WTC11 (cell line): ENCODE results near the gene DCXR. TPM values are rescaled to one million over a fixed set of nuclear protein-coding genes. Genes with fewer than 3 reads are reported as not detected.

Experiments
- ARID4B ChIP-seq: sonication (generic); formaldehyde crosslinking; IDR thresholded peaks from 2 replicates; pipeline ENCODE4 v1.8.0; 2023; ENCODE audit warnings: missing genetic modification reagents, mild to moderate bottlenecking, borderline replicate concordance
- ATF1 ChIP-seq: sonication (generic); formaldehyde crosslinking; IDR thresholded peaks from 2 replicates; pipeline ENCODE4 v1.8.1; 2023; ENCODE audit warnings: mild to moderate bottlenecking, moderate library complexity, missing genetic modification reagents
- ATF2 ChIP-seq: sonication (generic); formaldehyde crosslinking; IDR thresholded peaks from 2 replicates; pipeline ENCODE4 v1.8.1; 2022; ENCODE audit warnings: low read depth, missing genetic modification reagents, borderline replicate concordance
- CTCF ChIP-seq: fragments of 200-600 bp; IDR thresholded peaks from 2 replicates; pipeline ENCODE4 v1.8.0; 2022; ENCODE audit warnings: antibody characterized with exemption
- FOXK1 ChIP-seq: sonication (generic); formaldehyde crosslinking; IDR thresholded peaks from 2 replicates; pipeline ENCODE4 v1.8.0; 2022; ENCODE audit warnings: mild to moderate bottlenecking, moderate library complexity, missing genetic modification reagents
- FOXP4 ChIP-seq: sonication (generic); formaldehyde crosslinking; IDR thresholded peaks from 2 replicates; pipeline ENCODE4 v1.8.0; 2022; ENCODE audit warnings: mild to moderate bottlenecking, missing genetic modification reagents
- NFE2L1 ChIP-seq: sonication (generic); formaldehyde crosslinking; IDR thresholded peaks from 2 replicates; pipeline ENCODE4 v1.8.1; 2023; ENCODE audit warnings: missing genetic modification reagents
- NR2C2 ChIP-seq: sonication (generic); formaldehyde crosslinking; IDR thresholded peaks from 2 replicates; pipeline ENCODE4 v1.8.0; 2022; ENCODE audit warnings: mild to moderate bottlenecking, missing genetic modification reagents
- PRRX2 ChIP-seq: fragments of 250-450 bp; sonication (Bioruptor Pico); IDR thresholded peaks from 2 replicates; pipeline ENCODE4 v1.8.0; 2021; ENCODE audit warnings: mild to moderate bottlenecking
- STAT6 ChIP-seq: sonication (generic); formaldehyde crosslinking; conservative IDR thresholded peaks from 2 replicates; pipeline ENCODE4 v1.8.1; 2023; ENCODE audit warnings: mild to moderate bottlenecking, low read depth, missing genetic modification reagents, moderate library complexity
- TCF7 ChIP-seq: sonication (generic); formaldehyde crosslinking; IDR thresholded peaks from 2 replicates; pipeline ENCODE4 v1.8.0; 2022; ENCODE audit warnings: mild to moderate bottlenecking, low read depth, missing genetic modification reagents, moderate library complexity
- ZBTB43 ChIP-seq: sonication (generic); formaldehyde crosslinking; IDR thresholded peaks from 2 replicates; pipeline ENCODE4 v1.8.1; 2023; ENCODE audit warnings: mild to moderate bottlenecking, missing genetic modification reagents
- ZNF219 ChIP-seq: sonication (generic); formaldehyde crosslinking; IDR thresholded peaks from 2 replicates; pipeline ENCODE4 v1.8.0; 2023; ENCODE audit warnings: missing genetic modification reagents, mild to moderate bottlenecking, borderline replicate concordance
- ZNF423 ChIP-seq: fragments of 250-450 bp; sonication (Bioruptor Pico); IDR thresholded peaks from 2 replicates; pipeline ENCODE4 v2.1.2; 2022; ENCODE audit warnings: mild to moderate bottlenecking, moderate library complexity
- total RNA-seq: library from RNA; stranded (reverse); gene quantifications from 3 replicates; pipeline ENCODE4 v1.2.3, GENCODE V29; 2021

DCXR gene
- total RNA-seq, 1 experiment from 2014 or later: 130 TPM

GRCh38 chr17:82051776-82052637 is 14.5 kb upstream of the DCXR start, which contains the start of the genes GPS1 and RFNG (continued):
- TF ChIP-seq TCF7 (CRISPR knock-in tag) (peak; percentile 31; the same call in 1 of the 2 replicates), NFE2L1 (CRISPR knock-in tag) (no peak), ATF1 (CRISPR knock-in tag) (no peak), CTCF (no peak), FOXK1 (CRISPR knock-in tag) (peak; percentile 64), ZBTB43 (CRISPR knock-in tag) (no peak), ARID4B (no peak), PRRX2 (CRISPR knock-in tag) (no peak), STAT6 (CRISPR knock-in tag) (no peak), NR2C2 (CRISPR knock-in tag) (peak; percentile 91), ATF2 (CRISPR knock-in tag) (no peak), ZNF219 (CRISPR knock-in tag) (no peak), FOXP4 (CRISPR knock-in tag) (no peak; the same call in 1 of the 2 replicates), ZNF423 (no peak)
